ENCODE results near the gene C20orf141. TPM values are rescaled to one million over a fixed set of nuclear protein-coding genes. Genes with fewer than 3 reads are reported as not detected.

Gene C20orf141
- polyA plus RNA-seq, 3 donors = 1.4 to 2.0 TPM; not detected in 1

Other genes with a start within 250 kb of the C20orf141 start
- gene NOP56, start 162.4 kb upstream of the C20orf141 start, polyA plus RNA-seq = 100 to 1,000 TPM in 2 of 3 donors, 10 to 100 TPM in 1; 70.0 to 161 (median 105) TPM
- gene IDH3B, start 150.8 kb upstream of the C20orf141 start, polyA plus RNA-seq = 100 to 1,000 TPM in 1 of 3 donors, 10 to 100 TPM in 2; 59.1 to 116 (median 72.9) TPM
- gene EBF4, start 122.2 kb upstream of the C20orf141 start, polyA plus RNA-seq = 1 to 10 TPM; 4.3 to 7.0 (median 4.7) TPM
- gene CPXM1, start 14.4 kb upstream of the C20orf141 start, polyA plus RNA-seq = 10 to 100 TPM in 2 of 3 donors, 1 to 10 TPM in 1; 3.6 to 56.0 (median 38.5) TPM
- gene TMEM239, start 1.4 kb downstream of the C20orf141 start, polyA plus RNA-seq = not detected
- 10 to 100 TPM; 21.1 to 40.4 (median 36.3) TPM for gene PCED1A, start 25.7 kb downstream of the C20orf141 start, polyA plus RNA-seq
- gene VPS16, start 25.8 kb downstream of the C20orf141 start, polyA plus RNA-seq = 10 to 100 TPM; 25.1 to 34.2 (median 29.8) TPM
- gene PTPRA, start 58.5 kb downstream of the C20orf141 start, polyA plus RNA-seq = 10 to 100 TPM; 15.7 to 31.1 (median 30.8) TPM
- not detected for gene GNRH2, start 228.6 kb downstream of the C20orf141 start, polyA plus RNA-seq
- gene MRPS26, start 231.1 kb downstream of the C20orf141 start, polyA plus RNA-seq = 10 to 100 TPM; 37.0 to 68.4 (median 46.9) TPM